K562 (cell line): Measurements from ENCODE around the gene ATP5PO. TPM values are rescaled to one million over a fixed set of nuclear protein-coding genes. Genes with fewer than 3 reads are reported as not detected.

Experiments used
- EGR1 ChIP-seq: fragments of 450-650 bp; conservative IDR thresholded peaks from 2 replicates; pipeline ENCODE4 v1.6.1; 2017; ENCODE audit warnings: mild to moderate bottlenecking
- GTF2B ChIP-seq: IDR thresholded peaks from 2 replicates; pipeline ENCODE4 v1.6.1; 2011; ENCODE audit not compliant: insufficient read length; ENCODE audit errors: extremely low read depth
- HDAC2 ChIP-seq: fragments of 450-650 bp; IDR thresholded peaks from 2 replicates; pipeline ENCODE4 v1.6.1; 2016; ENCODE audit warnings: mild to moderate bottlenecking
- HSF4 ChIP-seq: fragments of 250-450 bp; sonication (Bioruptor Pico); IDR thresholded peaks from 2 replicates; pipeline ENCODE4 v2.1.2; 2022; ENCODE audit warnings: mild to moderate bottlenecking, moderate library complexity, borderline replicate concordance
- JUN ChIP-seq, 2 experiments: sonication (generic) in 1 of 2; formaldehyde crosslinking in 1 of 2; IDR thresholded peaks; 2 replicates each; pipeline versions ENCODE4 v1.6.1 to v1.8.0; 2012 to 2022; ENCODE audit warnings: borderline replicate concordance in 2 of 2, mild to moderate bottlenecking in 2 of 2, improper control_type of control experiment in 1 of 2, low read depth in 1 of 2, low read length in 1 of 2, missing genetic modification reagents in 1 of 2
- NONO ChIP-seq, 2 experiments: fragments of 200-400 bp in 1 of 2; fragments of 450-650 bp in 1 of 2; formaldehyde crosslinking in 1 of 2; IDR thresholded peaks; 2 replicates each; pipeline ENCODE4 v1.6.1; 2017; ENCODE audit warnings: low read depth in 2 of 2, mild to moderate bottlenecking in 2 of 2, moderate library complexity in 2 of 2, low read length in 1 of 2
- NUFIP1 ChIP-seq: fragments of 450-650 bp; IDR thresholded peaks from 2 replicates; pipeline ENCODE4 v1.6.1; 2018; ENCODE audit not compliant: partially characterized antibody
- POLR2H ChIP-seq: IDR thresholded peaks from 2 replicates; pipeline ENCODE4 v1.6.1; 2016; ENCODE audit warnings: missing genetic modification characterization, low read depth, mild to moderate bottlenecking, control low read depth, missing compliant biosample characterization, moderate library complexity
- SETDB1 ChIP-seq: IDR thresholded peaks from one replicate; pipeline ENCODE4 v1.6.1; 2012; ENCODE audit warnings: low read length, control low read depth, inconsistent platforms
- SMAD3 ChIP-seq: fragments of 450-650 bp; formaldehyde crosslinking; conservative IDR thresholded peaks from 2 replicates; pipeline ENCODE4 v1.4.0; 2020; ENCODE audit warnings: mild to moderate bottlenecking
- SMARCA4 ChIP-seq: fragments of 450-650 bp; IDR thresholded peaks from 2 replicates; pipeline ENCODE4 v1.6.1; 2016
- THAP7 ChIP-seq: fragments of 250-450 bp; sonication (Bioruptor Pico); IDR thresholded peaks from 2 replicates; pipeline ENCODE4 v1.5.0; 2021
- U2AF2 ChIP-seq: fragments of 200-400 bp; formaldehyde crosslinking; optimal IDR thresholded peaks from 2 replicates; pipeline ENCODE3; 2017; ENCODE audit warnings: low read depth, mild to moderate bottlenecking, low read length
- ZBTB7A ChIP-seq: IDR thresholded peaks from 2 replicates; pipeline ENCODE4 v1.6.1; 2011; ENCODE audit warnings: low read depth, mild to moderate bottlenecking, low read length, moderate library complexity, borderline replicate concordance; ENCODE audit not compliant: control insufficient read depth
- ZBTB8A ChIP-seq: fragments of 450-650 bp; IDR thresholded peaks from 2 replicates; pipeline ENCODE4 v1.6.1; 2018; ENCODE audit warnings: mild to moderate bottlenecking, moderate library complexity; ENCODE audit not compliant: partially characterized antibody
- ZFP30 ChIP-seq: fragments of 250-450 bp; sonication (Bioruptor Pico); IDR thresholded peaks from 2 replicates; pipeline ENCODE4 v1.8.0; 2022; ENCODE audit warnings: moderate library complexity, mild to moderate bottlenecking, inconsistent platforms, borderline replicate concordance
- ZKSCAN1 ChIP-seq: fragments of 150-350 bp; IDR thresholded peaks from 2 replicates; pipeline ENCODE4 v1.6.1; 2016; ENCODE audit warnings: low read depth, low read length
- ZNF12 ChIP-seq: sonication (generic); formaldehyde crosslinking; IDR thresholded peaks from 2 replicates; pipeline ENCODE4 v1.4.0; 2020; ENCODE audit warnings: mild to moderate bottlenecking, missing genetic modification reagents
- ZNF280A ChIP-seq: fragments of 450-650 bp; IDR thresholded peaks from 2 replicates; pipeline ENCODE4 v1.6.1; 2018; ENCODE audit warnings: mild to moderate bottlenecking, low read depth; ENCODE audit not compliant: partially characterized antibody
- ZNF586 ChIP-seq: fragments of 450-650 bp; formaldehyde crosslinking; conservative IDR thresholded peaks from 2 replicates; pipeline ENCODE4 v1.4.0; 2020; ENCODE audit warnings: mild to moderate bottlenecking, moderate library complexity
- ZNF764 ChIP-seq: fragments of 250-450 bp; sonication (Bioruptor Pico); IDR thresholded peaks from 2 replicates; pipeline ENCODE4 v1.4.0; 2020; ENCODE audit warnings: low read depth, mild to moderate bottlenecking, moderate library complexity
- ZNF77 ChIP-seq: fragments of 250-450 bp; sonication (Bioruptor Pico); IDR thresholded peaks from 2 replicates; pipeline ENCODE4 v1.5.0; 2020
- polyA plus RNA-seq, 8 experiments: library from polyadenylated mRNA; depleted of rRNA in 4 of 8; stranded (reverse) in 5 of 8; unstranded in 3 of 8; fragments of >200 nt; fragmentation: Nextera tagmentation in 2 of 8; fragmentation: Illumina TruSeq in 1 of 8; extraction: Ambion mirVana in 2 of 8; extraction: Trizol in 1 of 8; gene quantifications; 2 replicates each; pipeline versions ENCODE4 v1.2.1 to v1.2.3, GENCODE V29; 2011 to 2014; ENCODE audit warnings: inconsistent platforms in 1 of 8, missing spikeins in 1 of 8
- total RNA-seq, 7 experiments: library from RNA; depleted of rRNA in 6 of 7; stranded (reverse); fragments of >200 nt in 6 of 7; fragmentation: Illumina TruSeq in 2 of 7; extraction: Trizol in 2 of 7; gene quantifications; 2 replicates each; pipeline versions ENCODE4 v1.2.1 to v1.2.3, GENCODE V29; 2011 to 2021; ENCODE audit warnings: low replicate concordance in 1 of 7
- TF ChIP-seq, protein P1 (sequence below): fragments of 150-350 bp; conservative IDR thresholded peaks from 2 replicates; pipeline ENCODE4 v1.6.1; 2014; ENCODE audit warnings: low read length

The ATP5PO gene
- total and polyA plus RNA-seq, 9 of the 15 experiments (the other 6 are each of a cell fraction or from before 2014, with no cell fraction given) = 367 to 2,722 (median 808) TPM

DNA sequence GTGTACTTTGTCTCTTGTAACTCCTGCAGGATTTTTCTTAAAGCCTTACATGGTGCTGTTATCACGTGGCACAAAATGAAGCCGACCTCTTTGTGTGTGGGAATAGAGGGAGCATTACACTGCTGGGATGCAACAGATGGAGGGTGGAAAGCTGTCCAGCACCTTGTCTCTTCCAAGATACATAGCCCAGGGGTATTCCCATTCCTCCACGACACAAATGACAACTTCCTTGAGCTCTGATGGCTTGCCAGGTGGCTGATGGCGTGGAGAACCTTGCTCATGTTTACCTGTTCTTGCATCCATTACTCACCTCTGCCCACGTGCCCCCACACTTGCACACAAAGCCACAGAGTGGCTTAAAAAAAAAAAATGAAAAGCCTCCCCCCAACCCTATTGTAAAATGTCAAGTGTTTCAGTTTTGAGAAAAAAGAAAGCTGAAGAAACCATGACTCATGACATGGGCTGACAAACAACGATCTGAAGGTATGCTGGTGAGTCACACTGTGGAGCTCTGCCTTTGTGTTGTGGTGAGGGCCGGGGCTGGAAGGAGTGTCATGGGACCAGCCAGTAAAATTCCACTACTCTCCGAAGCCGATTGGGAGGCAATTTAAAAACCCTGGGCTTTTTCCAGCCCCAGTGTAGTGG, 32.0 kb upstream of the ATP5PO start (continued):
- TF ChIP-seq ZKSCAN1 (0 out of 2 replicates have a peak, but pooled peaks have one; percentile 26), NONO (IDR thresholded peaks at IDR 0.05; ENCODE audit: low read depth in 2 of 2, low read length in 1 of 2) (no peak), ZFP30 (no peak), THAP7 (CRISPR knock-in tag) (no peak), ZNF12 (0 out of 2 replicates have a peak, but pooled peaks have one; percentile 62), ZBTB7A (no peak), NUFIP1 (peak; percentile 76), ZNF280A (no peak), POLR2H (peak; percentile 43; the same call in 1 of the 2 replicates), ZBTB8A (no peak), ZNF77 (CRISPR knock-in tag) (no peak), ZNF586 (CRISPR knock-in tag) (no peak), U2AF2 (no peak), HSF4 (CRISPR knock-in tag) (no peak), SMAD3 (CRISPR knock-in tag) (no peak), JUN (IDR thresholded peaks at IDR 0.05; ENCODE audit: borderline replicate concordance, low read depth, low read length) (peak; percentile 96), JUN (CRISPR knock-in tag; IDR thresholded peaks at IDR 0.05; ENCODE audit: borderline replicate concordance) (peak; percentile 25; the same call in 1 of the 2 replicates), GTF2B (no peak), SMARCA4 (peak; percentile 95), HDAC2 (no peak), ZNF764 (CRISPR knock-in tag) (no peak), EGR1 (no peak; the same call in 1 of the 2 replicates), SETDB1 (no peak)
- TF ChIP-seq, protein P1, sequence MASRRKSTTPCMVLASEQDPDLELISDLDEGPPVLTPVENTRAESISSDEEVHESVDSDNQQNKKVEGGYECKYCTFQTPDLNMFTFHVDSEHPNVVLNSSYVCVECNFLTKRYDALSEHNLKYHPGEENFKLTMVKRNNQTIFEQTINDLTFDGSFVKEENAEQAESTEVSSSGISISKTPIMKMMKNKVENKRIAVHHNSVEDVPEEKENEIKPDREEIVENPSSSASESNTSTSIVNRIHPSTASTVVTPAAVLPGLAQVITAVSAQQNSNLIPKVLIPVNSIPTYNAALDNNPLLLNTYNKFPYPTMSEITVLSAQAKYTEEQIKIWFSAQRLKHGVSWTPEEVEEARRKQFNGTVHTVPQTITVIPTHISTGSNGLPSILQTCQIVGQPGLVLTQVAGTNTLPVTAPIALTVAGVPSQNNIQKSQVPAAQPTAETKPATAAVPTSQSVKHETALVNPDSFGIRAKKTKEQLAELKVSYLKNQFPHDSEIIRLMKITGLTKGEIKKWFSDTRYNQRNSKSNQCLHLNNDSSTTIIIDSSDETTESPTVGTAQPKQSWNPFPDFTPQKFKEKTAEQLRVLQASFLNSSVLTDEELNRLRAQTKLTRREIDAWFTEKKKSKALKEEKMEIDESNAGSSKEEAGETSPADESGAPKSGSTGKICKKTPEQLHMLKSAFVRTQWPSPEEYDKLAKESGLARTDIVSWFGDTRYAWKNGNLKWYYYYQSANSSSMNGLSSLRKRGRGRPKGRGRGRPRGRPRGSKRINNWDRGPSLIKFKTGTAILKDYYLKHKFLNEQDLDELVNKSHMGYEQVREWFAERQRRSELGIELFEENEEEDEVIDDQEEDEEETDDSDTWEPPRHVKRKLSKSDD = no peak
